GF-D8 (cell line): ENCODE data around the gene GRM8.
A peak's percentile ranks its signal among the peaks of the same experiment; 100 is the strongest.
"Not testable (repeated sequence)": the region's sequence is repeated elsewhere in the genome, so short reads cannot be mapped to it uniquely, and the experiment has no call there.

ENCODE experiments used
- DNase-seq: peaks from one replicate; lab custom pipeline; 2025; lab: John Stamatoyannopoulos, UW

Gene GRM8

DNA sequence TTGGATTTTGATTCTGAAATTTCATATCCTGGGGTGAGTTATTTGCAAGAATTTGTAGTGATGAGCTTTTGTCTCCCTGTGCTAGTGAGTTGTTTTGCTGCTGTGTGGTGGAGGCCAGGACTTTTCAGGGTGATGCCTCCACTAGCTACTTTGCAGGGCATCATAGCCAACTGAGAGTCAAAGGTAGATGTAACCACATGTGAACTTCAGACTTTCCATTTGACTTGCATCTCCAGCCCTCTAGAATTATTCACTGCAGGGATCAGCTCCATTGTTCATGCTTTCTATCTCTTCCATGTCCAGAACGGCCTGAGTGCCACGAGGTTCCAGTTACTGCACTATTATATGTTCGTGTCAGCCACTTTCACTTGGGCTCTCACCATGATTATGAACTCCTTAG is 534.3 kb downstream of the GRM8 start:
- DNase-seq: no peak

DNA sequence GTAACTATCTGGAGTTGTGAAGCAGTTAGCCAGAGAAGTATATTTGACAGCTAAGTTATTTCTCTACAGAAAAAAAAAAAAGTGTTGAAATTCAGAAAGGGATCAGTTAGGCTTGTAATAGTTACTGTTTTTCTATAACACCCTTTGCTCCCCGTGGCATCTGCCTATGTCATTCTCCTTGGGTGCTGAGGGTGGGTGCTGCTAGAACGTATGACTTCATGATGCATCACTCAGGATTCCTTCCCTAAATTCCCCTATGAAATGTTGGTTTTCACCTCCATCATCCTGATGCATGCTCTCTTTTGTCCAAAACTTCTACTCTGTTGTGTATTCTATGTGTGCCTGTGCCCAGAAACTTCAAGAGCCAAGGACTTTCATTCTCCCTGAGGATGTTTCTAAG is 536.4 kb downstream of the GRM8 start:
- no peak for DNase-seq

DNA sequence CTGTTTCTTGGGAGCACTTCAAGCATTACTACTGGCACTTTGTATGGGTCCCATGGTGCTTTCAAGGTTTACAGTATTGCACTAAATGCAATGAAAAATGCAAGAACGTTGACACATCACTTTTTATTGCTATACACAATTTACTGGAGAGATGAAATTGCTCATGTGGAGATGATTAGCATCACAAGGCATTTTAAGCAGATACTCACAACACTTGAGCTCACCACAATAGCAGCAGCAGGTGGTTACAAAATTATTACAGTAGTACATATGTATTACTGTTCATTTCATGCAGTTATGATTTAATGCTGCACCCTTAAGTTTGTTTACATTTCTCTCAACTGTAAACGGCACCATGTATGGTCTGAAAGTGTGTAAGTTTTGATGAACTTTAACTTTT is 537.7 kb downstream of the GRM8 start:
- no peak for DNase-seq

DNA sequence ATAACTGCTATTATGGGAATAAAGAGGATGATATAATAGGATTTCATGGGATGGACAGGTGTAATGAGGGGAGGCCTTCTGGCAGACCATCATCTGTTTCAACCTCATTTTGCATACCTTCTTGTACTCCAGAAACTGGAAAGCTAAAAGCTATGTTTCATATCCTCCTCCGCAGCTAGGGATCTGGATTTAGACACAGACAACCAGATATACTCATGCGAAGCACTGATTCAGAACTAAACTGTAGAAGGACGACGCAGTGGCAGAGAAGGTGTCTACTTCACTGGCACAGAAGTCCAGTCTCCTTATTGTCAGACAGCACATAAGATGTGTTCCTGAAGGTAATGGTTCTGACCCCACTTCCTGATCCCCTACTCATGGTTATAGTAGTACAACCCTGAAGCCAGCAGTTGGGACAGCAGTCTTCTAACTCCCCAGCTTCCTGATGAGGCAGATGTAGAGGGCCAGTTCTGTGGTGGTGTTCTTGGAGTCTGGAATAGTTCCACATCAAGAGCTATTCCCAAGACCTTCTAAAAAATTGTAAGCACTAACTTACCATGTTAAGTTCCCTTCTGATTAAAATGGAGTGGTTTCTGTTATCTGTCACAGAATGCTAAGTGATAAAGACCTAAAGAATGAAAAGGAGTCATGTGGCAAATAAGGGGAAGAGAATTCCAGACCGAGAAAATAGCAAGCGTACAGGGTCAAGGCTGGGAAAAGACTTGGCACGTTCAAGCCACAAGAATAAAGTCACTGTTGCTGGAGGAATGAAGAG is 550.3 kb downstream of the GRM8 start:
- DNase-seq: no peak

DNA sequence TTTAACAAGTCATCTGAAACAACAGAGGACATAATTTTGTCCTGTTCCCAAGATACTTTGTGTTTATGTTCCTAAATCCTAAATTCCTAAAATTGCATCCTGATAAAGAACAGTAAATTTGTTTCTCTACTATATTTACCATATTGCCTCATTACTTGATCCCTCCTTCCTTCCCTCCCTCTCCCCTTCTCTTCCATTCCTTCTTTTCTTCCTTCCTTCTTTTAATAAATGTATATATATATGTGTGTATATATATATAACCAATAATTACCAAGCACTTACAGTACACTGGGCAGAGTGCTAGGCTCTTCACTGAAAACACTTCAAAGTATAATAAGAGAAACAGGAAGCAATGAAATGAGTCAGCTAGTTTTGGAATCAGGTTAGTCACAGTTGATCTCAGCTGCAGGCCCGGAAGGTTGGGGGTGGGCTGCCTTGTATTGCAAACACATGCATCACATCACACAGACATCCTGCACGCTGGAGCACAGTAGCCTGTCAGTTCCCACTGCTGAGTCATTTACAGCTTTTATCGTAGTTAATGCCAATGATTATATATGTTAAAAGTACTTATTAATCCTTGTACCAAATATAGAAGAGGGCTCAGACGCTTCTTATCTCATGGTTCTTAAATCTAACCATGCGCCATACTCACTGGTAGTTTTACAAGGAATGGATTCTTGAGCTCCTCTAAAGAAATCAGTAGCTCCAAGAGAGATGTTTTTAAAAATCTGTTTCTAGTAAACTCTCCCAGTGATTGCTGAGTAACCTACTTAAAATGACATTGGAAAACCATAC is 551.7 kb downstream of the GRM8 start:
- peak; percentile 75 for DNase-seq

DNA sequence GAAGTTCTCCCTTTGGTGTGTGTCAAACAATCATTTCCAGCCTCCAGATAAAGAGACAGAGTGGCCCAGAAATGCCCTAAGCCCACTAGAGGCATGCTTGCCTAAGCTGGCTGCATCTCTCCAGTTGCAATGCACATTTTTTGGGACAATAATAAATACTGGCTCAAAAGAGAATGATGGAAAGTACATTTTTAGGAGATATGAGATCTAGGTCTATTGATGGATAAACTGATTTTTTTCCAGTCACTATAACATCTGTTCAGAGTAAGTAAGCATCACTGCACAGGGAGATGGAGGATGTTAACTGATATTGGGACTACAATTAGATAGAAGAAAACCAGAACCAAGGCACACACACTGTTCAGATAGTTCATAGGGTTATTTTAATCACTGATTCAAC is 553.0 kb downstream of the GRM8 start:
- no peak for DNase-seq

DNA sequence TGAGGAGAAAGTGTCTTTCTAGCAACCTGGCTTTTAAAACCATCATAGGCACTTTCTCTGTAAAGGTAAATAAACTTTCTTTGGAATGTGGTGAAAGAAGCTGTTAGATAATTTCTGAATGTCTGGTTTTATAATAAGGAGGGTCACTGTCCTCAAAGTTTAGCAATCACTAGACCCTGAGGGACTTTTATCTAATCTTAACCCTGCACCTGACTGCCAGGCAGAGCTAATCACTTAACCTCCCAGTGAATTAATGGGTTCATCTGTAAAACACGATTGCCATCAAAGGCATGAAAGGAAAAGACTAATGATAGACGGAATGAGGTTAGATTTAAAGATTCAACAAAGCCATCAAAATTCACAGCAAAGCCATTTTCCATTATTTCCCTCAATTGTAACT is 553.8 kb downstream of the GRM8 start:
- DNase-seq: no peak

DNA sequence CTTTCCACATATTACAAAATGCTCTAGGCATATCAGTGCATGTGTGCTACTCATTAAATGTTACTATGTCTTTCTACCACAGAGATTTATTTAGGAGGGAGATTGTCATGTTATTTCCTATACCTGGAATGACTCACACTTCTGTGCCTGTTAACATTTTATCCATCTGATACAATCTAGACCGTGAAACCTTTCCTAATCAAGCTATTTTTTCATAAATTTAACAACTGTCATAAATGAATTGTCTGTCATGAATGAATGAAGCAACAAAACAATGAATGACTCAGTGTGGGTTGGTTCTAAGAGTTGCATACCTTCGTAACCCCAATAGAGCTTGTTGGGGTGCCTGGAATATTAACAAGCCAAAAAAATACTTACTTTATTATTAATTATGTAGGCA is 554.3 kb downstream of the GRM8 start:
- no peak for DNase-seq

DNA sequence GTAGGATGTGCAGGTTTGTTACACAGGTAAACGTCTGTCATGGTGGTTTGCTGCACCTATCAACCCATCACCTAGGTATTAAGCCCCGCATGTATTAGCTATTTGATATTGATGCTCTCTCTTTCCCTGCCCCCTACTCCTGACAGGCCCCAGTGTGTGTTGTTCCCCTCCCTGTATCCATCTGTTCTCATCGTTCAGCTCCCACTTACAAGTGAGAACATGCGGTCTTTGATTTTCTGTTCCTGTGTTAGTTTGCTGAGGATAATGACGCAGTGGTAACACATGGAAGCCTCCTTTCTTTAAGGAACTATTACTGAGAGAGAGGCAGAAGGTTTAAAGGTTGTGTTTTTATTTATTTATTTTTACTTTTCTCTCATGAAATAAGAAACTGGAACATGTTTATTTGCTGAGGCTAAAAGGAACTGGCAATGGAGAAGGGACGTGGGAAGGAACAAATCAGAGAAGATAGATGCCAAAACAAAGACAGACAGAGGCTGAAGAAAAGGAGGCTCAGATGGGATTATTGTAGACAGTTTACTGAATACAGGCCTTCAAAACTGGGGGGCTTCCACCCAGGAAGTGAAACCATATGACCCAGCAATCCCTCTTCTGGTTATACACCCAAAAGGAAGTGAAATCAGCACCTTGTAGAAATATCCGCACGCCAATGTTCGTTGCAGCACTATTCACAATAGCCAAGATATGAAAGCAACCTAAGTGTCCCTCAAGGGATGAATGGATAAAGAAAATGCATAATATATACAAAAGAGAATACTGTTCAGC is 556.3 kb downstream of the GRM8 start:
- no peak for DNase-seq

DNA sequence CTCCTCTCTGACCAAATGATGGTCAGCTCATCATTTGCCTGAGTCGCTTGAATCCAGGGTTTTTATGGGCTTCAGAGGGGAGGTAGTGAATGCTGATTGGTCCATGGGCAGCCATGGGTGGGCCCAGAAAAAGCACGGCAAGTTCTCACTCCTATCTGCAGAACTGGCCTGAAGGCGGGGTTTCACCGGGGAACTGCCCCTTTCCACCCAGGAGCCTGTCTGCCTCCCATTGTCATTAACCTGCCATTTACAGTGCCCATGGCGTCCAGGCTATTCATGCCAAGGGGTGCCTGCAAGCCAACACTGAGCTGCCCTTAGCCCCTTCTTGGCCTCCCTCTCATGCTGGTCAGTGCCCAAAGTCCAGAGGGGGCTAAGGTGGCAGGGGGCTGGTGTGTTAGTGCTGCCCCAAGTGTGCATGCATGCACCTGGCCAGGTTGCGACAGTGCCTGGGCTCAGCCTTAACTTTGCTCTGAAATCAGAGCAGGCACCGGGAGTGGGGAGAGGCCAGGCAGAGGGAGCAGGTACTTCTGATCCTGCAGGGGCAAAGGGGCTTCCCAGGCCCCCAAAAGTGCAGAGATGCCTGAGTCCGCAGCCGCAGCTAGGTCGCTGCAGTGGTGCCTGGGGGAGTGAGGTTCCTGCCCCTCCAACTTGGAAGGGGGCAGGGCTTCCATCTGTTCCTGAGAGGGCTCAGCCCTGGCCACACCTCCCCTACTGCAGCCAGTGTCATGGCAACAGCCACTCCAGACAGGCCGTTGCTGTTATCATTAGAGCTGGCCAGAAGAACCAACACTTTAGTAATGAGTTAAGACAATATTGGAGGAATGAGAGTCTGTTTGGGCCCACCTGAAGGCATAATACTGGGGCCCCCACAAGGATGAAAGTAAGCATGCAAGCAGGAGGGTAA is 561.6 kb downstream of the GRM8 start:
- DNase-seq: no peak

DNA sequence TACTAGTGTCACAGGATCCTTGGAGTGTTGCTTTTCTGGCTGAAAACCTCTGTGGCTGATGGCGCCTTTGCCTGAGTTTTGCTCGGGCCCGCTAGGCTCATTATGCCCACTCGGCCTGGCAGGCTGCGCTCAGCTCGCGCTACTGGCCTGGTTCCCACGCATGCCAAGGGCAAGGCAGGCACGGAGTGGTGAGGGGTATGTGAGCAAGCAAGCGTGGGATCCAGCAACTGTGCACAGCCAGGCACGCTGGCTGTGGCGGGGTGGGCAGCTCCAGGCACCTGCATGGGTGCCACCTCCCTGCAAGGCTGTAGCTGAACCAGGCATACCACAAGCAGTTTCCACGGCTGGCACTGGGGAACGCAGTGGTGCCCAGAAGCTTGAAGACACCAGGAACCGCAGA is 562.6 kb downstream of the GRM8 start:
- DNase-seq: no peak

DNA sequence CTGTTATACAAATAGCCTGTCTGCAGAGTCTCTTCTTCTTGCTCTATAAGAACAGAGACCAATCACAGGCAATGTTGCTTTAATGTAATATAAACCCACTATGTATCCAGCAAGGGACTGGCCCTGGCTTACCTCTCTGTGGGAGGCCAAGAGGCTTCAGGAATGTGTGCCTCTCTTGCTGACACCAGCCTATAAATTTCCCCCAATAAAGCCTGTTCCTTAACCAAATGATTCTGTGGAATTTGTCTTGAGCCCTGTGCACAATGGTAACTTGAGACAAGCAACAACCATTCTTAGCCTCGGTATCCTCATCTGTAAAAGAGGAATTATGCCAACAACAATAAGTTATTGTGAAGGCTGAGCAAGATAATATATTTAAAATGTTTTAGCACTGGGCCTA is 563.7 kb downstream of the GRM8 start:
- no peak for DNase-seq

DNA sequence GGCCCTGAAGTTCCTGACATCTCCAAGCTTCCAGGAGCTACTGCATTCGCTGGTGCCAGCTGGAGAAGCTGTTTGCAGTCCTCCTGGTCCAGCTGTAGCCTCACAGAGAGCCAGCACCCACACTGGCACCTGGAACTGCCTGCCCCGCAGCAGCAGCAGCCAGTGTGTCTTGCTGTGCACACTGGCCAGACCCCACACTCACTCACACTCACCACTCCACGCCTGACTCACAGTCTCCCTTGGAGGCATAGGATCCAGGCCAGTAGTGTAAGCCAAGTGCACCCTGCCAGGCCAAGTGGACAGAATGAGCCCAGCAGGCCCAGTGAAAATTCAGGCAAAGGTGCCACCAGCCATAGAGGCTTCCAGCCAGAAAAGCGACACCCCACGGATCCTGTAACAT is 566.3 kb downstream of the GRM8 start:
- DNase-seq: no peak

DNA sequence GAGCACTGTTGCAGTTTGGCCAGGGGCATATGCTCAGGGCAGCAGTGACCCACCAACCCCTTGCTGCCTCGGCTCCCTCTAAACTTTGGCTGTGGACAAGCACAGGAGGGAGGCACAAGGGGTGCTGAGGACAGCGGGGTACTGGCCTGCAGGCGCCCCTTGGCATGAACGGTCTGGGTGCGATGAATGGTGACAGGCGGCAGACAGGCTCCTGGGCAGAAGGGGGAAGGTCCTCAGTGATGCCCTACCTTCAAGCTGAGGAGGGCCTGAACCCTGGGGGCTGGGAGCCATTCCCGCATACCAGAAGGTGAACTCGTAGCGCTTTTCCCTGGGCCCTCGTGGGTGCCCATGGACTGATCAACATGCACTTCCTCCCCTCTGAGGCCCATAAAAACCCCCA is 567.1 kb downstream of the GRM8 start:
- no peak for DNase-seq

DNA sequence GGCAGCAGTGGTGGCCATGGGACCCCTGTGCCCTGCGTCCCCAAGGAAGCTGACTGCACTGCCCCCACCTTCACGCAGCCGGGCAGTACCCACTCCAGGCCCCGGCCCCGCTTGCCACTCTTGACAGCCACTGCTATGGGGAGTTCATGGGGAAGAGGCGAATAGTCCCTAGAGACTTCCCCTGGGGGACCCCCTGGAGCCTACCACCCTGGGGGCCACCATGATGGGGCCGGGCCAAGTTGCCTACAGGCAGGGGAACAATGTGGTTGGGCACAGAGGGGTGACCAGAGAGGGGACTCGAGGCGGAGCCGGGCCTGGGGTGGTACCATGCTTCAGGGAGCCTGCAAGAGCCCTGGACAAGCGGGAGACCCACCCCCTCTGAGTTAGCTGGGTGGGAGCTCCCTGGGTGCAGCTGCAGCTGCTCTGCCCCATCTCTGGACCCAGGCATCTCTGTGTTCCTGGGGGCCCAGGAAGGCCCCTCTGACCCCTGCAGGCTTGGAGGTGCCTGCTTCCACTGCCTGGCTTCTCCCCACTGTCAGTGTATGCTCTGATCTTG is 567.6 kb downstream of the GRM8 start:
- no peak for DNase-seq

DNA sequence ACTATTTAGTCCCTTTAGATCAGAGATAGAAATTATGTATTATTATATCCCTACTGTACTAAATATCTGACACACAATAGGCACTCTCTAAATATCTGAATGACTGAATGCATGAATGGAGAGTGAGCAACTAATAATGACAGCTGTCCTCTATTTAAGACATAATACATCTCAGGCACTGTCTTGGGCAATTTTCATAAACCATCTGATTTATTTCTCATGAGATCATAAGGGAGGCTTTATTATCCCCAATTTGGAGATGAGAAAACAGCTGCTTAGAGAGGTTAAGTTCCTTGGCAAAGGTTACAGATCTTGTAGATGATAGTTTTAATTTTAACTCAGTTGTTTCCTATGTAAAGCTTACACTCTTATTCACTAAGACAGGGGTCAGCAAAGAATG is 570.6 kb downstream of the GRM8 start:
- no peak for DNase-seq

DNA sequence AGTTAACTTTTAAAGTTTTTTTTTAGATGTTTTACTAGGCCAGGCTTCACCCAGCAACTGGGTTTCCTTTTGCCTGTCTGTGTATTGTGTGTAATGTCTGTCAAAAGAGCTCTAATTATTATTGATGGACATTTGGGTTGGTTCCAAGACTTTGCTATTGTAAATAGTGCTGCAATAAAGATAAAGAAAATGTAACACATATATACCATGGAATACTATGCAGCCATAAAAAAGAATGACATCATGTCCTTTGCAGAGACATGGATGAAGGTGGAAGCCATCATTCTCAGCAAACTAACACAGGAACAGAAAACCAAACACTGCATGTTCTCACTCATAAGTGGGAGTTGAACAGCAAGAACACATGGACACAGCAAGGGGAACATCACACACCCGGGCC is 584.0 kb downstream of the GRM8 start:
- DNase-seq: not testable (repeated sequence)

DNA sequence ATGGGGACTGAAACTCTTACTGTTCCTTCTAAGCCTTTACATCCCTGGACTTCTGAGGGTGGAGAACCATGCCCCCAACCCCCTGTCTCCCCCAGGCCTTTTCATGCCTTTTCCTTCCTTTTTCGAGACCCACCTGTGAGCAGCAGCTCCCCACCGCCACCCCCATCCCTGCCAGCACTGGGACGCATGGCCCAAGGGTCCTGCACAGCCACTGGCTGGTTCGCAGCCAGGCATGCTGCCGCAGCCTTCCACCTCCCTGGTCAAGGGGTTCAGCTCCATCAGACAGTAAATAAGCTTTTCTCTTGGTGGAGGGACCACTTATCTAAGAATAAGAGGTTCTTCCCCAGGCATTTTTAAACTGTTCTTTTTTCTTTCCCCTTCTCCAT is 584.4 kb downstream of the GRM8 start:
- no peak for DNase-seq

DNA sequence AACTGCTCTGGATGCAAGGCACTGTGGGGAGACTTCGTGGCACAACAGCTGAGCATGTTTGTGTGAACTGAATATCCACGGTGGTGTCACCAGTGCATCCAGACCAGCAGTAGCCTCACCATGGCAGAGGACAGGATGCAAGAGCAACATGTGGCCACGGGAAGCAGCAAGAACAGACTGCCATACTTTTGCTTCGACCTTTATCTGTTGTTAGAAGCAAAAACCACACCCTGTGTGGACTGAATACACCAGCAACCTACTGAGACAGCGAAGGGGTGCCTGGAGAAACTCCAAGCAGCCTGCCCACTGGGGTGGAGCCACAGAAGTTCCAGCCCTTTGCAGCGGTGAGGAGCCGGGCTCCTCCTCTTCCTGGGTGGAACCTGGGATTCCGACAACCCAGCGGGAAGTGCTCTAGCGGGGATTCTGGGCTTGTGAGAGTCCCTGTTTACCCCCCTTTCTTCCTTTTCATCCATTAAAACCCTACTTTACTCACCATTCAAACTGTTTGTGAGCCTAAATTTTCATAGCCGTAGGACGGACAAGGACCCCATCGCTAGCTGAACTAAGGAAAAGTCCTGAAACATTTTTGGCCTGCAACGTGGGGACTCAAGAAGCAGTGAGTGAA is 584.9 kb downstream of the GRM8 start:
- DNase-seq: no peak

DNA sequence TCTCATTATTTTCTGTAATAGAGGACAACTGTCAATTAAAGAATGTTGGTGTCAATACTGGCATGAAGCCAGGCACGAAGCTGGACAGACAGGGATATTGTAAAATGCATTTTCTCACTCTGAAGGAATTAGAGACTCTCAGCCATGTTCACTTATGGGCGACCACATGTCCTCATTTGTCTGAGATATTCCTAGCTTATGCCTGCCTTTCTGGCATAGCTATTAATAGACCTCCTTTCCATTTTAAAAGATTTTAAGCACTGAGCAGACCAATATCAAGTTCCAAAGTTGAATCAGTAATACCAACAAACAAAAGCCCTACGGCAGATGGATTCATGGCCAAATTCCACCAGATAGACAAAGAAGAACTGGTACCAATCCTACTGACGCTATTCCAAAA is 589.9 kb downstream of the GRM8 start:
- DNase-seq: no peak

DNA sequence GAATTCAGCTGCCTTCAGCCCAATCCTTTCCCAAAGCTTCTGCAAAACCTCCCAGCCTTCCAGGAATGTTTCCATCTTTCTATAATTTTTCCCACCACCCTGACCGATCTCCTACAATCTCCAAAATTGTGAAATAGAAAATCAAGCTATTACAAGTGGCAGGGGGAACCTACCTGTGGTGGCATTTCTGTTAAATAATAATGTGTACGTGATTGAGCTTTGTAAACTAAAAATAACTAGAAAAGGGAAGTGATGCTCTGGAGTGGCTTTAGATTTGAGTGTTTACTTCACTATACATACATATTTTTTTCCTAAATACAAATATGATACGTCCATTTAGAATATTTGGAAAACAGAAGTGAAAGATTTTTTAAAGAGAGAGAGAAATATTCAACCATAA is 593.6 kb downstream of the GRM8 start:
- no peak for DNase-seq
